Tibial artery (tissue), 4 donors: ENCODE measurements around the gene RASA2.

Experiments
- DNase-seq, 2 donors: peaks; one replicate each; pipeline ENCODE4 v3.0.0-alpha.2; 2019
- H3K27ac ChIP-seq, 2 donors: fragments of 200-600 bp; sonication (generic) in 1 of 2; 1 replicate in 1 of 2; 2 replicates in 1 of 2; pipeline ENCODE4 v1.5.1; 2018 to 2019; ENCODE audit warnings: mild to moderate bottlenecking in 1 of 2
- H3K27me3 ChIP-seq, 2 donors: fragments of 200-600 bp; sonication (generic) in 1 of 2; one replicate each; pipeline versions ENCODE4 v1.5.1 to v1.6.0; 2016 to 2019
- H3K36me3 ChIP-seq, 3 donors: fragments of 200-600 bp; sonication (generic) in 2 of 3; one replicate each; pipeline ENCODE4 v1.5.1; 2016 to 2019; ENCODE audit warnings: mild to moderate bottlenecking in 2 of 3
- H3K4me1 ChIP-seq, 4 donors: fragments of 200-600 bp; sonication (generic) in 2 of 4; 1 replicate in 3 of 4; 2 replicates in 1 of 4; pipeline ENCODE4 v1.5.1; 2016 to 2019
- H3K4me3 ChIP-seq, 2 donors: fragments of 200-600 bp; sonication (generic) in 1 of 2; 1 replicate in 1 of 2; 2 replicates in 1 of 2; pipeline ENCODE4 v1.5.1; 2018 to 2019; ENCODE audit warnings: mild to moderate bottlenecking in 2 of 2
- H3K9me3 ChIP-seq, 3 donors: fragments of 200-600 bp; sonication (generic) in 1 of 3; one replicate each; pipeline ENCODE4 v1.5.1; 2016 to 2019
- CTCF ChIP-seq, 2 experiments: fragments of 200-600 bp in 1 of 2; fragments of 450-650 bp in 1 of 2; IDR thresholded peaks; one replicate each; pipeline ENCODE4 v1.5.1; 2017 to 2019; ENCODE audit warnings: antibody characterized with exemption in 2 of 2, mild to moderate bottlenecking in 1 of 2, moderate library complexity in 1 of 2
- intact Hi-C: fragments of 100-400 bp; cut with DNase I; formaldehyde crosslinking; loops from one replicate; pipeline ENCODE4 v1.15.0; 2023; ENCODE audit warnings: low total_unique reads

RASA2 gene

GRCh38 chr3:141657516-141657915 lies 170.7 kb downstream of the RASA2 start:
- H3K36me3 ChIP-seq = no peaks in the 10 kb centered on the region
- no peaks in the 10 kb centered on the region for H3K27me3 ChIP-seq
- H3K4me3 ChIP-seq = no peak overlapping the region
- H3K9me3 ChIP-seq = no peaks in the 10 kb centered on the region
- DNase-seq = no peak
- intact Hi-C loops = loop anchor here (10.0 kb wide), 1 partner anchor 77 kb away; the partner anchor contains the start of gene RNF7
- H3K4me1 ChIP-seq = peaks cover 0 to 43% (median 14%) of the 10 kb centered on the region in 4 donors
- TF ChIP-seq CTCF (IDR thresholded peaks at IDR 0.05) = no peak
- H3K27ac ChIP-seq = no peak overlapping the region

- Histone ChIP-seq H3K27ac (peak overlapping the region; percentile 81 to 83), H3K4me1 (peaks cover 0 to 49% (median 14%) of the 10 kb centered on the region in 4 donors), H3K9me3 (no peaks in the 10 kb centered on the region), H3K4me3 (peak overlapping the region; percentile 60 to 74), H3K27me3 (no peaks in the 10 kb centered on the region), H3K36me3 (no peaks in the 10 kb centered on the region)
- intact Hi-C loops = loop anchor here (10.0 kb wide), 1 partner anchor 75 kb away; the partner anchor contains the start of gene RNF7
- TF ChIP-seq CTCF (IDR thresholded peaks at IDR 0.05) = no peak
- peak; percentile 53 to 84 for DNase-seq
Observed at GRCh38 chr3:141659821-141660613, 173.2 kb downstream of the RASA2 start.

- no peaks in the 10 kb centered on the region for H3K36me3 ChIP-seq
- peak overlapping the region; percentile 81 to 83 for H3K27ac ChIP-seq
- H3K4me1 ChIP-seq = peaks cover 0 to 49% (median 14%) of the 10 kb centered on the region in 4 donors
- intact Hi-C loops = no loop called here
- no peaks in the 10 kb centered on the region for H3K27me3 ChIP-seq
- TF ChIP-seq CTCF (IDR thresholded peaks at IDR 0.05) = no peak
- DNase-seq = no peak
- no peaks in the 10 kb centered on the region for H3K9me3 ChIP-seq
- H3K4me3 ChIP-seq = peak overlapping the region; percentile 60 to 74
Observed at GRCh38 chr3:141660614-141660947, 173.8 kb downstream of the RASA2 start.

- Histone ChIP-seq H3K27me3 (no peaks in the 10 kb centered on the region), H3K4me3 (no peak overlapping the region), H3K27ac (peak overlapping the region in 1 of 2 donors; percentile 83), H3K9me3 (no peaks in the 10 kb centered on the region), H3K36me3 (no peaks in the 10 kb centered on the region), H3K4me1 (peaks cover 0 to 49% (median 14%) of the 10 kb centered on the region in 4 donors)
- DNase-seq = no peak
- intact Hi-C loops = no loop called here
- TF ChIP-seq CTCF (IDR thresholded peaks at IDR 0.05) = no peak
Observed at GRCh38 chr3:141661229-141662196, 174.7 kb downstream of the RASA2 start.

GRCh38 chr3:141663993-141664392 lies 177.2 kb downstream of the RASA2 start:
- H3K36me3 ChIP-seq = no peaks in the 10 kb centered on the region
- no peak for TF ChIP-seq CTCF (IDR thresholded peaks at IDR 0.05)
- H3K4me3 ChIP-seq = no peak overlapping the region
- intact Hi-C loops = no loop called here
- H3K27ac ChIP-seq = peak overlapping the region in 1 of 2 donors; percentile 10
- no peaks in the 10 kb centered on the region for H3K9me3 ChIP-seq
- H3K27me3 ChIP-seq = no peaks in the 10 kb centered on the region
- no peak for DNase-seq
- H3K4me1 ChIP-seq = peaks cover 0 to 32% (median 9%) of the 10 kb centered on the region in 4 donors
